Heart left ventricle (tissue), 13 donors: Measurements from ENCODE around the gene EEF1A1.
"Not testable (repeated sequence)": the region's sequence is repeated elsewhere in the genome, so short reads cannot be mapped to it uniquely, and the experiment has no call there.

Experiments
- CTCF ChIP-seq, 12 donors: fragments of 200-600 bp; sonication (generic) in 4 of 12; IDR thresholded peaks; one replicate each; pipeline versions ENCODE4 v1.5.0 to v1.8.0; 2018 to 2022; ENCODE audit warnings: antibody characterized with exemption in 12 of 12, mild to moderate bottlenecking in 5 of 12
- POLR2A ChIP-seq, 2 donors: fragments of 450-650 bp; IDR thresholded peaks; one replicate each; pipeline ENCODE4 v1.6.1; 2017; ENCODE audit warnings: antibody characterized with exemption in 2 of 2, mild to moderate bottlenecking in 2 of 2, moderate library complexity in 2 of 2
- donor health status: ischemic (EF 13 %, LVEDD 7.1; RV severe dilation, severe dysfunction).
- donor health status: DM: no; HTN: yes; CAD: no.
- donor health status: DM: no; HTN: no; CAD: no.
- donor health status: ischemic (EF 25% LVEDD 6.9; RV normal size, moderate dysfunction).
- donor health status: ischemic (EF 25% LVEDD 5.7; RV mildly dilated, moderate dysfunction).
- donor health status: ischemic (EF 35%, LVEDD 5.7; RV mildly dilated, moderate dysfunction).
- donor health status: nonischemic (EF 11% LVEDD 7.7; RV severe dilation, severe dysfunction).
- donor health status: DM: yes; HTN: yes; CAD: no.
- donor health status: PGD.
- donor health status: ischemic (EF 29% LVEDD 5.4; RV normal size, mild dysfunction).
- donor health status: nonischemic (EF 23%, LVEDD 6.1; RV moderate dilation, normal function).

- TF ChIP-seq CTCF, POLR2A (IDR thresholded peaks at IDR 0.05): not testable (repeated sequence)
These were observed 15.1 kb downstream of the EEF1A1 start for GRCh38 chr6:73505705-73506104.
